HUDEP-2 (cell line): ENCODE data around the gene KLRC4.
A peak's percentile ranks its signal among the peaks of the same experiment; 100 is the strongest.
"Not testable (repeated sequence)": the region's sequence is repeated elsewhere in the genome, so short reads cannot be mapped to it uniquely, and the experiment has no call there.

Experiments
- DNase-seq, 76 experiments: peaks; one replicate each; lab custom pipeline; 2025; ENCODE audit not compliant: unreplicated experiment in 76 of 76; lab: John Stamatoyannopoulos, UW

The KLRC4 gene

DNA sequence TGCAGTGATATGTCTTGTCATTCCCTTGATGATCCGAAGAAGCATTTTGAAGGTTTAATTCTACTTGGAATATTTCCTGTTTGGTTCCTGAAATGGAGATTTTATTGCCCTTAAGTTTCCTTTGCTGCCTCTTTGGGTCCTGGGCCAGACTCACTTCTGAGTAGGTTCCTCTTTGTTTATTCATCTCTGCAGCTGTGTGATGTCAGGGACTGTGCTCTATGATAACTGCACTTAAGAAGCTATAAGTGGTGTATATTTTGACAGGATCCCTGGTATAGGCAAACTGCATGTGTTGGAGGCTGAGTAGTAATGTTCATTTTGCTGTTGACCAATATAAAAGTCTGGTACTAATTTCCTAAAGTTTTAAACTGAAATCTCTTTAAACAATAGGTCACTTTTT, at the start of gene KLRC4:
Gene KLRC4 (minus strand): TSS at position 366 of the 400 bp plus-strand sequence. CDS start 182 bp downstream, at position 184.
- DNase-seq = peak in 2 of 76 experiments; percentile 4 to 10

- no peak for DNase-seq
Observed at GRCh38 chr12:10457760-10458159, 48.2 kb upstream of the KLRC4 start.

DNA sequence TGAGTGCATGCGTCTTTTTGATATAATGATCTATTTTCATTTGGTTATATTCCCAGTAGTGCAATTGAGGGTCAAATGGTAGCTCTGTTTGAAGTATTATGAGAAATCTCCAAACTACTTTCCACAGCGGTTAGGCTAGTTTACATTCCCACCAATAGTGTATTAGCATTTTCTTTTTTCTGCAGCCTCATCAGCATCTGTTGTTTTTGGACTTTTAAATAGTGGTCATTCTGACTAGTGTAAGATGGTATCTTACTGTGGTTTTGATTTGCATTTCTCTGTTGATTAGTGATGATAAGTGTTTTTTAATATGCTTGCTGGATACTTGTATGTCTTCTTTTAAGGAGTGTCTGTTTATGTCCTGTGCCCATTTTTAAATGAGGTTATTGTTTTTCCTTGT, 47.3 kb upstream of the KLRC4 start:
- DNase-seq = no peak

- DNase-seq = no peak
Observed at GRCh38 chr12:10455766-10456165, 46.2 kb upstream of the KLRC4 start.

GRCh38 chr12:10454531-10454930, 45.0 kb upstream of the KLRC4 start:
- no peak for DNase-seq

GRCh38 chr12:10453156-10453555, 43.6 kb upstream of the KLRC4 start, which contains the start of gene KLRC1:
Gene KLRC1, minus strand, starts transcription at chr12:10453377. Its CDS starts 2,221 bp downstream, at chr12:10451156.
- no peak for DNase-seq

- no peak for DNase-seq
Observed at GRCh38 chr12:10448236-10448635, 38.7 kb upstream of the KLRC4 start.

DNA sequence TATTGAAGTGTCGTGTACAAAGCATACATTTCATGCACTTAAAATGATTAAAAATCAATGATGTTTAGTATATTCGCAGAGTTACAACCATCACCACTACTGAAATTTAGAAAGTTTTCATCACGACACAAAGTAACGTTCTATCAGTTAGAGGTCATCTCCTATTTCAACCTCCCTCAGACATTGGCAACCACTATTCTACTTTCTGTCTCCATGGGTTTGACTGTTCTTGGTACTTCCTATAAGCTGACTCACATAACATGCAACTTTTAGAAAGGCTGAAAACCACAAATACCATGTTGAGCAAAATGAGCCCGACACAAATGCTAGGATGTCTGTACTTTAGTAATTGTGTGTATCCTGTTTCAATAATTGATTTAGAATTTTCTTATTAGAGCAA, 36.5 kb upstream of the KLRC4 start:
- DNase-seq = not testable (repeated sequence)

GRCh38 chr12:10441144-10441543, 31.6 kb upstream of the KLRC4 start:
- DNase-seq = not testable (repeated sequence)

DNA sequence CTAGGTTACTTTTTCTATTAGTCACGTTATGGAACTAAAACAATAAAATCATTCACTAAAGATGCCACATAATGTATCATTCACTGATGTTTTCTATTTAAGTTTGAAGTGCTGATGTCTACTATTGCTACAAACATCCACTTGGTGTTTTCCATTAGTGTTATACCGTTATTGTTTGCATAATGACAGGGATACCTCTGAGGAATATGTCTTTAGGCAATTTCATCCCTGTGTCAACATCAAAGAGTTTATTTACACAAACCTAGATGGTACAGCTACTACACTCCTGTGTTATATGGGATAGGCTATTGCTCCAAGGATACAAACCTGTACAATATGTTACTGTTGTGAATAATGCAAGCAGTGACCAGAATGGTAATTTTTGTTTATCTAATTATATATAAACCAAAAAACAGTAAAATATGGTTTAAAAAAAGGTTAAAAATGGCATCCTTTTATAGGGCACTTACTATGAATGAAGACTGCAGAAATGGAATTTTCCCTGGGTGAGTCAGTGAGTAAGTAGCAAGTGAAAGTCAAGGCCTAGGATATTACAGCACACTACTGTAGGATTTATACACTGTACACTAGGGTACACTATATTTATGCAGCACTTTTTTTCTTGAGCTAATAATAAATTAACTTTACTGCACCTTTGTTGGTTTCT, 30.2 kb upstream of the KLRC4 start:
- not testable (repeated sequence) for DNase-seq

- DNase-seq = not testable (repeated sequence)
Observed at GRCh38 chr12:10437601-10438000, 28.0 kb upstream of the KLRC4 start.

DNA sequence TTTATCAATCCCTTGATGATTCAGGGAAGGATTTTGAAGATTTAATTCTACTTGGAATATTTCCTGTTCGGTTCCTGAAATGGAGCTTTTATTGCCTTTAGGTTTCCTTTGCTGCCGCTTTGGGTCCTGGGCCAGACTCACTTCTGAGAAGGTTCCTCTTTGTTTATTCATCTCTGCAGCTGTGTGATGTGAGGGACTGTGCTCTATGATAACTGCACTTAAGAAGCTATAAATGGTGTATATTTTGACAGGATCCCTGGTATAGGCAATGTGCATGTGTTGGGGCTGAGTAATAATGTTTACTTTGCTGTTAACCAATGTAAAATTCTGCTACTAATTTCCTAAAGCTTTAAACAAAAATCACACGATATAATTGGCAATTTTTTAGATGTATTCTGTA, 26.3 kb upstream of the KLRC4 start, which contains the start of gene KLRC2:
Gene KLRC2 (minus strand): TSS at position 195 of the 400 bp plus-strand sequence. CDS start 24 bp downstream, at position 171.
- DNase-seq = peak in 4 of 76 experiments; percentile 16 to 27 (median 20)

- not testable (repeated sequence) for DNase-seq
Observed at GRCh38 chr12:10430623-10431022, 21.1 kb upstream of the KLRC4 start.

- not testable (repeated sequence) for DNase-seq
Observed at GRCh38 chr12:10425938-10426337, 16.4 kb upstream of the KLRC4 start.

- not testable (repeated sequence) for DNase-seq
Observed at GRCh38 chr12:10424260-10424899, 14.8 kb upstream of the KLRC4 start.

DNA sequence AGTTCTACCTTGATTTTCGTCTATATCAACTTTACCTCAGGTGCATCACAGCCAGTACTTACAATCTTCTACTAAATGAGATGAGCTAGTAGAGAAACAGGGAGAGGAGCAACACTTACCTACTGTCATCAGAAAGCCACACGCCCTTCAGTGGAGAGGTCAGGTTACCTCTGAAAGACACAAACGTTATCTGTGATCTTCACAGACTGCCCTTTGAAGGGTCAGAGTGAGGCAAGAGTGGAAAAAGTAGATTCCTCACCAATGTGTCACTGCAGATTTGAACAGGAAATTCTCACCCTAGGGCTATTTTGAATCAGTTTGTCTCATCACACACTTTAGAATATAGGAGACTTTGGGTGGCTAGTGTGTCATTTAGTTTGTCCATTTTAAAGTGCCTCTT, 12.6 kb upstream of the KLRC4 start:
- DNase-seq = not testable (repeated sequence)

DNA sequence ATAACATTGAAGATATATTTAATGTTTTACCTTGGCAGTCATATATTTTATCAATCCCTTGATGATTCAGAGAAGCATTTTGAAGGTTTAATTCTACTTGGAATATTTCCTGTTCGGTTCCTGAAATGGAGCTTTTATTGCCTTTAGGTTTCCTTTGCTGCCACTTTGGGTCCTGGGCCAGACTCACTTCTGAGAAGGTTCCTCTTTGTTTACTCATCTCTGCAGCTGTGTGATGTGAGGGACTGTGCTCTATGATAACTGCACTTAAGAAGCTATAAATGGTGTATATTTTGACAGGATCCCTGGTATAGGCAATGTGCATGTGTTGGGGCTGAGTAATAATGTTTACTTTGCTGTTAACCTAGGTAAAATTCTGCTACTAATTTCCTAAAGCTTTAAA, 10.8 kb upstream of the KLRC4 start, which contains the start of gene KLRC3:
Gene KLRC3 (minus strand): TSS at position 262 of the 400 bp plus-strand sequence. CDS start 45 bp downstream, at position 217.
- peak in 1 of 76 experiments; percentile 2 for DNase-seq

- no peak for DNase-seq
Observed at GRCh38 chr12:10408842-10409241, 715 bp downstream of the KLRC4 start.

DNA sequence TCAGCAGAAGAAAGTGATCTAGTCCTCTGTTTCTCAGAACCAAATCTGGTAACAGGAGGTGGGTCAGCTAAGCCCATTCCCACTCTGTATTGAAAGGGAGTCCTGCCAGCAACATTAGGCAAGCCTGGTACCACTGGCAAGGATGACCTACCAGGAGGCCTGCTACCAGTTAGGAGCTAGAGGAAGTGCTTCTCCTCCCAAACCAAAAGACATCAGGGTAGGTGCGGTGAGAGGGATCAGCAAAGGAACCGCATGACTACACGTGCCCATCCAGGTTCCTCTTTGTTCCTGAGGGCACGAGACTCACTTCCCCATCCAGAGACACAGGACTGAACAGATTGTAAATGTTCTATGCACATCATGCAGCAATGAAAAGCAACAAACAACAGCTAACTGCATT, 2.8 kb downstream of the KLRC4 start:
- DNase-seq = no peak

DNA sequence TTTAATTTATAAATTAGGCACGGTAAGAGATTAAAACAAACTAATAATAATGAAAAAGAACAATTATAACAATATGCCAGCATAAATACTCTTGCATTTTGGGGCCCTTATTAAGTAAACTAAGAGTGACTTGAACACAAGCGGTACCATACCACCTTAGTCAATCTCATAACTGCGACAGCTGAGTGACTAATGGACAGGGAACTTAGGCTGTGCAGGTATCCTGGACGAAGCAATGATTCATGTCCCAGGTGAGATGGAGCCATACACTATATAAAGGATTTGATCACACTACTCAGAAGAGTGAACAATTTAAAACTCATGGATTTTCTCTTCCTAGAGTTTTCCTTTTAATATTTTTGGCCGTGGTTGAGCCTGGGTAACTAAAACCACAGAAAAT, 4.3 kb downstream of the KLRC4 start:
- DNase-seq = no peak

- DNase-seq = no peak
Observed at GRCh38 chr12:10404798-10405197, 4.8 kb downstream of the KLRC4 start.

DNA sequence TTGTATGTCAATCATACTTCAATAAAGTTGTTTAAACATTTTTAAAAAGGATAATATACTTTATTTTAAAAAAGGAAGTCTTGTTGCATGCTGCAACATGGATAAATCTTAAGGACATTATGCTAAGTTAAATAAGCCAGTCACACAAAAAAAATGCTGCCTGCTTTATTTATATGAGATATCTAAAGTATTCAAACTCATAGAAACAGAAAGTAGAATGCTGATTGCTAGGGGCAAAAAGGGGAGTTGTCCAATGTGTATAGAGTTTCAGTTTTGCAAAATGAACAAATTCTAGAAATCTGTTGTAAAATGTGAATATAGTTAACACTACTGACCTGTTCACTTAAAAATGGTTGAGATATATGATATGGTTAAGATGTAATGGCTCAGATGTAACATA, 8.7 kb downstream of the KLRC4 start:
- no peak for DNase-seq
